Body of pancreas (tissue), 4 donors: ENCODE results near the gene COL27A1. TPM values are rescaled to one million over a fixed set of nuclear protein-coding genes. Genes with fewer than 3 reads are reported as not detected.

ENCODE experiments used
- ATAC-seq: fragments of 150-250 bp; one replicate; pipeline ENCODE4 v1.9.1; 2016
- DNase-seq, 4 donors: peaks; one replicate each; pipeline ENCODE4 v3.0.0-alpha.2; 2019
- H3K27ac ChIP-seq, 4 donors: fragments of 200-600 bp; sonication (generic); 1 replicate in 3 of 4; 2 replicates in 1 of 4; pipeline versions ENCODE4 v1.5.1 to v1.6.1; 2016 to 2019; ENCODE audit warnings: mild to moderate bottlenecking in 1 of 4, mixed read lengths in 1 of 4, moderate library complexity in 1 of 4
- H3K27me3 ChIP-seq, 2 donors: fragments of 200-600 bp; sonication (generic); one replicate each; pipeline ENCODE4 v1.6.0; 2016; ENCODE audit warnings: mild to moderate bottlenecking in 1 of 2
- H3K36me3 ChIP-seq, 2 donors: fragments of 200-600 bp; sonication (generic); replicated peaks in 1 of 2; 2 replicates each; pipeline ENCODE4 v1.5.1; 2016; ENCODE audit warnings: low read depth in 2 of 2; ENCODE audit not compliant: insufficient read depth in 1 of 2
- H3K4me1 ChIP-seq: fragments of 200-600 bp; sonication (generic); one replicate; pipeline ENCODE4 v1.6.0; 2016
- H3K4me3 ChIP-seq, 2 donors: fragments of 200-600 bp; sonication (generic); 1 replicate in 1 of 2; 2 replicates in 1 of 2; pipeline ENCODE4 v1.5.1; 2016 to 2019
- H3K9me3 ChIP-seq, 3 donors: fragments of 200-600 bp; sonication (generic); 1 replicate in 2 of 3; 2 replicates in 1 of 3; pipeline ENCODE4 v1.5.1; 2016
- POLR2A ChIP-seq, 3 donors: fragments of 450-650 bp; IDR thresholded peaks; one replicate each; pipeline ENCODE4 v1.6.1; 2016; ENCODE audit warnings: antibody characterized with exemption in 3 of 3, mild to moderate bottlenecking in 2 of 3
- WGBS, 2 donors: methylation state at CpG; one replicate each; pipeline ENCODE4 v1.1.5; 2017; 5-methylcytosine and 5-hydroxymethylcytosine counted together
- intact Hi-C: fragments of 100-400 bp; cut with DNase I; formaldehyde crosslinking; loops from one replicate; pipeline ENCODE4 v1.15.1; 2023
- total RNA-seq, 2 donors: library from RNA; depleted of rRNA; stranded (reverse); fragments of >200 nt; gene quantifications; one replicate each; pipeline ENCODE4 v1.1.0, GENCODE V29; 2016
- TF ChIP-seq, protein P1 (sequence below), 7 experiments: fragments of 450-650 bp in 4 of 7; fragments of 200-600 bp in 3 of 7; sonication (generic) in 3 of 7; IDR thresholded peaks; one replicate each; pipeline ENCODE4 v1.5.1; 2016 to 2019; ENCODE audit warnings: antibody characterized with exemption in 7 of 7

COL27A1 gene
- total RNA-seq, 2 donors from 2014 or later: 24.1 to 58.0 TPM

DNA sequence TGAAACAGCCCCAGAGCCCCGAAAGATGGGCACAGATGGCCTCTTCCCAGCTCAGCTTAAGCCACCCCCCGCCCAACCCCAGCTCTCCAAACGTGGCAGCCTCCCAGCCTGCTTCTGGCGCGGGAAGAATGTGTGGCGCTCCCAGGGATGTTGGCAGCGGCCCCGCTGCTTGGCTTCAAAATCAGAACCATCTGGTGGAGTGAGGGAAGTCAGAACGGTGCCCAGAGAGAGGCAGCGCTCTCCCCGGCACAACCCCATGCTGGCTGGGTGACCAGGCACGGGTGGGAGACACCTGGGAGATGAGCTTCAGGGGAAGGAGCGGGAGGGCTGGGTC is 94.9 kb downstream of the COL27A1 start:
- no peak overlapping the region for H3K4me3 ChIP-seq
- H3K27ac ChIP-seq: peak overlapping the region; percentile 54 to 68 (median 60)
- 19 to 42% methylated on average over 11 to 13 of the region's 13 CpGs for WGBS, 2 donors

DNA sequence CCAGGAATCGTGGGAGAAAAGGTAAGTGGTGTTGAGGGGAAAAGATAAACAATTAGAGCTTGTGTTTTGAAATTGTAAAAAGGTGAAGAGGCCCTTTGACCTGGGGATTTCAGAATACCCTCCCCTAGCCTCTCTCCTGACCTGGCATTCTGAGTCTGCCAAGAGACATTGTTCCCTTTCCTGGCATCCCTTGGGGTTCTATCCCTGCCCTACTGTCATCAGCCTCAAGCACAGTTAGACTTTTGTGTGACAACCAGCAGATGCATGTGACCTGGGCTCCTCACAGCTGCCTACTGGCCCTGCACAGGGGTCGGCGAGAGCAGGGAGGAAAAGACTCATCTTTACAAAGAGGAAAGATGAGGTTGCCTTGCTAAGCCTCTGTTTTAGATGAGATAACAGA is 95.3 kb downstream of the COL27A1 start:
- no peak overlapping the region for H3K4me3 ChIP-seq
- ATAC-seq (no peak), DNase-seq (no peak)
- no peak for TF ChIP-seq POLR2A (IDR thresholded peaks at IDR 0.05)
- TF ChIP-seq, protein P1, sequence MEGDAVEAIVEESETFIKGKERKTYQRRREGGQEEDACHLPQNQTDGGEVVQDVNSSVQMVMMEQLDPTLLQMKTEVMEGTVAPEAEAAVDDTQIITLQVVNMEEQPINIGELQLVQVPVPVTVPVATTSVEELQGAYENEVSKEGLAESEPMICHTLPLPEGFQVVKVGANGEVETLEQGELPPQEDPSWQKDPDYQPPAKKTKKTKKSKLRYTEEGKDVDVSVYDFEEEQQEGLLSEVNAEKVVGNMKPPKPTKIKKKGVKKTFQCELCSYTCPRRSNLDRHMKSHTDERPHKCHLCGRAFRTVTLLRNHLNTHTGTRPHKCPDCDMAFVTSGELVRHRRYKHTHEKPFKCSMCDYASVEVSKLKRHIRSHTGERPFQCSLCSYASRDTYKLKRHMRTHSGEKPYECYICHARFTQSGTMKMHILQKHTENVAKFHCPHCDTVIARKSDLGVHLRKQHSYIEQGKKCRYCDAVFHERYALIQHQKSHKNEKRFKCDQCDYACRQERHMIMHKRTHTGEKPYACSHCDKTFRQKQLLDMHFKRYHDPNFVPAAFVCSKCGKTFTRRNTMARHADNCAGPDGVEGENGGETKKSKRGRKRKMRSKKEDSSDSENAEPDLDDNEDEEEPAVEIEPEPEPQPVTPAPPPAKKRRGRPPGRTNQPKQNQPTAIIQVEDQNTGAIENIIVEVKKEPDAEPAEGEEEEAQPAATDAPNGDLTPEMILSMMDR (IDR thresholded peaks at IDR 0.05): no peak
- no peaks in the 10 kb centered on the region for H3K9me3 ChIP-seq
- H3K27ac ChIP-seq: peak overlapping the region; percentile 20 to 68 (median 60)
- 53 to 62% methylated on average over 3 of the region's 3 CpGs for WGBS, 2 donors
- no peaks in the 10 kb centered on the region for H3K27me3 ChIP-seq
- peaks cover 23% of the 10 kb centered on the region for H3K4me1 ChIP-seq
- H3K36me3 ChIP-seq: no peaks in the 10 kb centered on the region
- intact Hi-C loops: no loop called here

More for the DNA sequence above, 94.9 kb downstream of the COL27A1 start:
- H3K36me3 ChIP-seq: no peaks in the 10 kb centered on the region
- H3K27me3 ChIP-seq: no peaks in the 10 kb centered on the region
- intact Hi-C loops: no loop called here
- ATAC-seq (peak; percentile 96), DNase-seq (peak; percentile 91 to 96 (median 93))
- peaks cover 23% of the 10 kb centered on the region for H3K4me1 ChIP-seq
- TF ChIP-seq POLR2A (IDR thresholded peaks at IDR 0.05): no peak
- TF ChIP-seq, protein P1 (IDR thresholded peaks at IDR 0.05): no peak
- H3K9me3 ChIP-seq: no peaks in the 10 kb centered on the region

DNA sequence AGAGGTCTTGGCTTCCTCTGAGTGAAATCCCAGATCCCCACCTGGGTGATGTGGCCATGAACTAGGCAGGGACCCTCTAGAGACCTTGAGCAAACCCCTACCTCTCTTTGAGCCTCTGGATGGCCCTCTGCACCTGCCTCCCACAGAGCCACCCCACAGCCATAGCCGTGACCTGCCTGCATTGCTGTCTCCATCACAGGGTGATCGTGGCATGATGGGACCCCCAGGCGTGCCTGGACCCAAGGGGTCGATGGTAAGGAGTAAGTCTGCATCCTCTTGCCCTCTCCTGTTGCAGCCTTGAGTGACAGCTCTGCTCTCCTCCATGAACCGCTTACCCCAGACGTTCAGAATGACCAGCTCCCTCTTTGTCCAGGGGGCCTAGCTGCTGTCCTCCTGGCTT is 97.1 kb downstream of the COL27A1 start:
- Histone ChIP-seq H3K9me3 (no peaks in the 10 kb centered on the region), H3K27me3 (no peaks in the 10 kb centered on the region), H3K27ac (no peak overlapping the region), H3K4me3 (no peak overlapping the region), H3K36me3 (no peaks in the 10 kb centered on the region), H3K4me1 (peaks cover 23% of the 10 kb centered on the region)
- intact Hi-C loops: no loop called here
- WGBS, 2 donors: 92 to 100% methylated on average over 1 to 2 of the region's 6 CpGs
- TF ChIP-seq, protein P1 (IDR thresholded peaks at IDR 0.05): no peak
- no peak for TF ChIP-seq POLR2A (IDR thresholded peaks at IDR 0.05)
- ATAC-seq: no peak
- DNase-seq: no peak

- no peak for TF ChIP-seq POLR2A (IDR thresholded peaks at IDR 0.05)
- TF ChIP-seq, protein P1 (IDR thresholded peaks at IDR 0.05): no peak
- no peak for DNase-seq
- Histone ChIP-seq H3K27me3 (no peaks in the 10 kb centered on the region), H3K4me3 (no peak overlapping the region), H3K4me1 (no peaks in the 10 kb centered on the region), H3K9me3 (no peaks in the 10 kb centered on the region), H3K36me3 (no peaks in the 10 kb centered on the region), H3K27ac (no peak overlapping the region)
- intact Hi-C loops: no loop called here
- WGBS, 2 donors: 85 to 93% methylated on average over 6 to 10 of the region's 10 CpGs
- no peak for ATAC-seq
Observed at GRCh38 chr9:114256827-114257328, 101.5 kb downstream of the COL27A1 start.

GRCh38 chr9:114258218-114258617 is 102.9 kb downstream of the COL27A1 start:
- no peaks in the 10 kb centered on the region for H3K4me1 ChIP-seq
- WGBS, 2 donors: 75 to 80% methylated on average over 5 to 10 of the region's 10 CpGs

More at GRCh38 chr9:114258218-114258617, 102.9 kb downstream of the COL27A1 start:
- Histone ChIP-seq H3K9me3 (no peaks in the 10 kb centered on the region), H3K27ac (no peak overlapping the region), H3K4me3 (no peak overlapping the region), H3K27me3 (no peaks in the 10 kb centered on the region), H3K36me3 (no peaks in the 10 kb centered on the region)
- intact Hi-C loops: no loop called here
- DNase-seq (no peak), ATAC-seq (no peak)
- TF ChIP-seq, protein P1 (IDR thresholded peaks at IDR 0.05): no peak
- no peak for TF ChIP-seq POLR2A (IDR thresholded peaks at IDR 0.05)
